ENCODE data around the gene RIMBP2.

Gene RIMBP2

GRCh38 chr12:130538343-130539095 lies 177.6 kb downstream of the RIMBP2 start:
- no peak for DNase-seq (ENCODE audit: low read depth in 2 of 2)

GRCh38 chr12:130537655-130538054 lies 178.4 kb downstream of the RIMBP2 start:
- no peak for DNase-seq (ENCODE audit: low read depth in 2 of 2)

GRCh38 chr12:130537051-130537450 lies 179.0 kb downstream of the RIMBP2 start:
- no peak for DNase-seq (ENCODE audit: low read depth in 2 of 2)

- no peak for DNase-seq (ENCODE audit: low read depth in 2 of 2)
Measured at GRCh38 chr12:130530429-130530828, 185.7 kb downstream of the RIMBP2 start.

DNA sequence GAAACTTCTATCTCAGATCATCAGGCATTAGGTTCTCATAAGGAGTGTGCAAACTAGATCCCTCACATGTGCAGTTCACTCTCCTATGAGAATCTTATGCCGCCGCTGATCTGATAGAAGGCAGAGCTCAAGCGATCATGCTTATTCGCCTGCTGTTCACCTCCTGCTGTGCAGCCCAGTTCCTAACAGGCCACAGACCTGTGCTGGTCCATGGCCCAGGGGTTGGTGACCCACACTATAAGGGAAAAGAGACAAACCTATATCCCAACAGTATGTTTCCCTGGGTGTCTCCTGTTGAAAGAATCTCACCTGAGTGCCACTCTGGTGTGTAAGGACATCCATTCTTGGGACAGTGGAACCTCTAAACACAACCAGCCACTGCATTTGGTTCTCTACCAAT lies 186.3 kb downstream of the RIMBP2 start:
- DNase-seq (ENCODE audit: low read depth in 2 of 2): no peak

- no peak for DNase-seq (ENCODE audit: low read depth in 2 of 2)
Measured at GRCh38 chr12:130527239-130527638, 188.9 kb downstream of the RIMBP2 start.

DNA sequence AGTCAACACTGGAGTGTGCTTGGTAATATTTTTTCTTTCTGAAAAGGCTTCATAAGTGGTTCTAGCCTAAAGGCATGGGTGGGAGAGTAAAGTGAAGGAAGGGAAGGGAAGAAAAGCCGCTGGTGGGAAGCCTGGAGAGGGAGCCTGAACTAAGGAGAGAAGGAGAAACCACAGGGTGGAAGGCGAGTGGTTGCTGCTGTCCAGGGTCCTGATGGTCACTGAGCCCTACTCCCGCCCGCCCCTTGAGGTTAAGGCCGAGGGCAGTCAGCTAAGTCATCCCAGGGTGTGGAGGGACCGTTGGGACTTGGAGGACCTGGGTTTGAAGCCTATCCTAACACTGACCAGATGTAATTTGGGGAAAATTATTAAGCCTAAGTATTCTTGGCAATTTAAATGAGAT lies 189.3 kb downstream of the RIMBP2 start:
- no peak for DNase-seq (ENCODE audit: low read depth in 2 of 2)

- no peak for DNase-seq (ENCODE audit: low read depth in 2 of 2)
Measured at GRCh38 chr12:130525384-130526172, 190.5 kb downstream of the RIMBP2 start.

DNA sequence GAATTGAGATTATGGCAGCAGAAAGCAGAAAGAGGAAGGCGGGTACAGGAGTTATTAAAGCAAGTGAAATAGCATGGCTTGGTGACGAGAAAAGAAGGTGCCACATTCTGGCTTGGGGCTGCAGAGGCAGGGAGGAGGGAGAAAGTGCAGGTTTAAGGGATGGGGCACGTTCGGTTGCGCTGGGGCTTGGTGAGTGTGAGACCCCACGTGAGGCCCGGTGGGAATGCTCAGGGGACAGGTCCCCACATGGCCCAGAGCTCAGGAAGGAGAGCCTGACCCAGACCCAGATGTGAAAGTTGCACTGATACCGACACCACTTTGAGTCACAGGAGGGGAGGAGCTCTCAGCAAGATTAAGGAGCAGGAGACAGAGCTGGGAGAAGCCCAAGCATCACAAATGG lies 191.3 kb downstream of the RIMBP2 start:
- no peak for DNase-seq (ENCODE audit: low read depth in 2 of 2)

DNA sequence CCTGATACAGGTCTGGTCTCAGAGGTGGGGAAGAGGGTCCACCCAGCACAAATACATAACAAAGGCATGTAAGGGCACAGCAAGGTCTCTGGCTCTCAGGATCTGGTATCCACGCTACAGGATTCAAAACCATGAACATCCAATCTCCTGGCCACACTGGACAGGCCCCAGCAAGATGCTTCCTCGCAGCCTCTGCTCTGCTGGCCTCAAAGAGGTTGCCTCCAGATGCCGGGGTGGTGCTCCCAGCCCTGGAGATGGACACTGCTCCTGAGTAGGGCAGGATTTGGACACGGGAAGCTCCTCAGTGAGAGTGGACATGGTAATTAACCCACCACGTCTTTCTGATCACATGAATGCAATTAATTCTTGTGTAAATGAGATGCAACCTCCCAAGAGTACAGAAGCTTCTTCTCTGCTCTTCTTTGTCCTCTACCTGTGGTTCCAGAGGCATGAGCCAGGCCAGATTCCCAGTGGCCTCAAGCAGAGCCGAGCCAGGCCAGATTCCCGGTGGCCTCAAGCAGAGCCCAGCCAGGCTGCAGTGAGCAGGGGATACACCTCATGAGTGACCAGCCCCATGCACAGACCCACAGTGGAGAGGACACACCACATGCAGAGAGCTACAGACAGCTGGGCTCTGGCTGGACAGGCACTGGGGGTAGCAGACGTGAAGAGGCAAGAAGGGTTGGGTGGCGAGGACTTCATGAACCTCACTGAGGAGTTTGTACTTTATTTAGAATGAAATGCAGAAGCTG lies 192.1 kb downstream of the RIMBP2 start:
- no peak for DNase-seq (ENCODE audit: low read depth in 2 of 2)

DNA sequence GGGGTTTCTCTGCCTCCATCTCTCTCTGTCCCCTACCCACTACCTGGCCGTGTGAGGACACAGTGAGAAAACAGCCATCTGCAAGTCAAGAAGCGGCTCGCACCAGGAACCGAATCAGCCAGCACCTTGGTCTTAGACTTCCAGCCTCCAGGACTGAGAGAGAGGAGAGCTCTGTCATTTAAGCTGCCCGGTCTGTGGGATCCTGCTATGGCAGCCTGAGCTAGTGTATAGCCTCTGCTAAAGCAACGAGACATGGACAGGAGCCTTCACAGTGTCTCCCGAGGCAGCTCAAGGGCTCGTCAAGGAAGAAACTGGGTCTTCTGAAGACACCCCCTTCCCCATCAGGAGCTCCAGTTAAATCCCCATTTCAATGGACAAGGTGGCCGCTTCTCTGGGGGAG lies 192.9 kb downstream of the RIMBP2 start:
- DNase-seq (ENCODE audit: low read depth in 2 of 2): no peak

DNA sequence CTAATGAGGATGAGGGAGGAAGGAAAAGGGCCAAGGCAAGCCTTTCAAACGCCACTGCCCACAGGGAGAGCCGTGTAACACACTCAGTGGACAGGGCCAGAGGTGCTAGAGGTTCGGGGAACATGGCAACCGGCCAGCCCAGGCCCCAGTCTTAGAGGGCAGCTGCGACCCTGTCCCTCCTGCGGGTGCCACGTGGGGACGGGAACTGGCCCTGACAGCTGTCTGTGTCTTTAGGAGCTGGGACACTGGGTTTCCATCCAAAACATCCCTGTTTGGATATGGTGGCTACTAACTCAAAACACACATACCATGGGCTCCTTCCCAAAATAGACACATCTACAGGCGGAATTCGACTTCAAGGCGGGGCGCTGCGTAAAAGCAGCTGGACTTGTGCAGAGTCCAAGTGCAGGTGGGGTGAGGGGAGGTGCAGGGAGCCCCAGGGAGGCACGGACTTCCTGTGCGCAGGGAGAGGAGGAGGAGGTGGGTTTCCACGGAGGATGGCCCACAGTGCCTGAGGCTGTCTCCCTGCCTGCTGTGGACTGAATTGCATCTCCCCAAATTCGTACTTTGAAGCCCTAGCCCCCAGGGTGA lies 193.8 kb downstream of the RIMBP2 start:
- DNase-seq (ENCODE audit: low read depth in 2 of 2): no peak

DNA sequence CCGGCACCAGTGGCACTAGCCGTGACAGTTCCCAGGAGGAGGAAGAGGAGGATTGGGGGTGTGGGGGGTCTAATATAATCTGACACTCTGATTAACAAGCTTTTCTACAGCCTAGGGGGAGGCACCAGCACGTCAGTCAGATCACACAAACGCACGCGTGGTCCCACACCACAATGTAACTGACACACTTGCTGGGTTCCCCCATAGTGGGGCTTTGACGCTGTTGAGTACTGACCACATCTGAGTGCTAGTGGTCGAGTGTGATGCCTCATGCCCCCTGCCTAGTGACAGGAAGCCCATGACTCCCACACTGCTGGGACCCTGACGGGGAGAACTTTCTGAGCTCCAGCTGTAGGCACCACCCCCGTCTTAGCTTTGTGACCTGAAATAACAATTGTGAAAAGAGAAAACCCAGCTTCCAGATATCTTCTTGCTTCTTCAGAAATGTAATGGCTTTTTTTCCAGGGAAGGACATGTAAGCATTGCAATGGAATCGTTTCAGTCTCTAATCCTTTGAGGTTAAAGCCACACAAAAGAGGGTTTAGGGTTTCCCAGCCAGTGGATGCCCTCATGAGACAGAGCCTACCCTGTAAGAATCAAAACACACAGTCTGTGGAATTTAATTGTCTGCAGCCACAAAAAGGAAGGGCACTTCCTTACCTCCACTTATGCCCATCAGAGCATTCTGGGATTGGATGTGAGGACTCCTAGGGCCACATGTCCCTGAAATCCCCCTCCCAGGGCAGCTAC lies 194.5 kb downstream of the RIMBP2 start:
- no peak for DNase-seq (ENCODE audit: low read depth in 2 of 2)

- no peak for DNase-seq (ENCODE audit: low read depth in 2 of 2)
Measured at GRCh38 chr12:130520784-130521183, 195.3 kb downstream of the RIMBP2 start.

DNA sequence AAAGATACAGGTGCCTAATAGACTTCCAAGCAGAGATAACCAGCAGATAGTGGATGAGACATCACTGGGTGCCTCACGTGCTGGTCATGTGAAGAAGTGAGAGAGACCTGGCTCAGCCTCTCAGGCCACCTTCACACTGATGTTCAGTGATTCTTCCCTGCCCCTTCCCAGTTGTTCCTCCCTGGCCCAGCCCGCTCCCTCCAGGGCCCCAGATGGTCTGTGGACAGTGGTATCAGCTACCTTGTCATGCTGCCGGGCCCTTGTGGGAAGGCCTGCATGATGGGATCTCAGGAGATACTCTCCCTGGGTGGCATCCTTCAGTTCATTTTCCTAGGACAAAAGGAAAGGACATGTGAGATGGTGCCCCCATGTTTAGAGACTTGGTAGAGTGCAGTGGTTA lies 198.5 kb downstream of the RIMBP2 start:
- no peak for DNase-seq (ENCODE audit: low read depth in 2 of 2)

- no peak for DNase-seq (ENCODE audit: low read depth in 2 of 2)
Measured at GRCh38 chr12:130514149-130514551, 201.9 kb downstream of the RIMBP2 start.

DNA sequence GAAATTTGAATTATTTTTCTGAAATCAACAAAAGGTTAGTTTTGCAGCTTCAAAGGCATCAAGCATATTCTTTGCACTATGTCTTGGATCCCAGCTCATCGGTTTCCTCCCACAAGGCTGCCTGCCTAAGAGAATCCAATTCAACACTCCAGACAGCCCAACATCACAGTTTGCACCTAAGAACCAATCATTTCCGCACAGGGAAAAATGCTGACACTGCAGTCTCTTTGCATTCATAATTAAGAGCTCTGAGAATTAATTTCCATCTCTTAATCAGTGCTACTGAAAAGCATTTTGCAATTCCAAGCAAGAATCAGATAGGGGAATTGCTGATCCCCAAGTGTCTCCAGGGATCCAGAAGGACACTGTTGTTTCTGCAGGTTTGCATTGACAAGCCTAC lies 202.5 kb downstream of the RIMBP2 start:
- no peak for DNase-seq (ENCODE audit: low read depth in 2 of 2)

DNA sequence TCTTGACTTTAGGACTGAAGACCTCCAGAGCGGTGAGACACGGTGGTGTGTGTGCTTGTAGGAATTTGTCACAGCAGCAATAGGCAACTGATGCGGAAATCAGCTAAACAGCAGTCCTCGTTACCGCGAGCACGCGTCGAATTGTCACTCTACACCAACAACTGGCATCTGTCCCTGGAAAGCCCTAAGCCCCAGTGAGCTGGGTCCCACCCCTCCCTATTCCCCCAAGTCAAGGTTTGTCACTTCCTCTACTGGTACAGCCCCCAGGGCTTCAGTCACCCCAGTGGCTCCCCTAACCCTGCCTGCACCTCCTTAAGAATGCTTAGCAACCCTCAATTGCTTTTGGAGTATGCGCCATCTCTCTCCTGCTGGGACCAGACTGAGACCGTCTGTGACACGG lies 204.8 kb downstream of the RIMBP2 start:
- no peak for DNase-seq (ENCODE audit: low read depth in 2 of 2)

DNA sequence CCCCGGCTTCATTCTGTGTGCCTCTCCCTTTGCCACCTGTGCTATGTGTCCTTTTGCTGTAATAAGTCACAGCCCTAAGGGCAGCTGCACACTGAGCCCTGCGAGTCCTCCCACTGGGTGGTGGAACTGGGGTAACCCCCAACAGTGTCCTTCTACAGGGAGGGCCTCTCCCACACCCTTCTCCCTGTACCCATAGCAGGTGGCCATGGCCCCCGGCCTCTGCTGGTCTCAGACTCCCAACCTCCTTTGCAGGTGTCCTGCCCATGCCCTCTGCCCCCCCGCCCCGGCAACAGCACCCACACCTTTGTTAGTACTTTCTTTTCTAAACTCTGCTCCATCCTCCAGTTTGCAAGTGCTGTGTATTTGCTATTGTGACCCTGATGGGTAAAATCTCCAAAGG lies 206.6 kb downstream of the RIMBP2 start:
- no peak for DNase-seq (ENCODE audit: low read depth in 2 of 2)

GRCh38 chr12:130508847-130509246 lies 207.3 kb downstream of the RIMBP2 start:
- DNase-seq (ENCODE audit: low read depth in 2 of 2): no peak

- no peak for DNase-seq (ENCODE audit: low read depth in 2 of 2)
Measured at GRCh38 chr12:130508318-130508717, 207.8 kb downstream of the RIMBP2 start.
